Measurements from ENCODE around the gene BAG2.

DNA sequence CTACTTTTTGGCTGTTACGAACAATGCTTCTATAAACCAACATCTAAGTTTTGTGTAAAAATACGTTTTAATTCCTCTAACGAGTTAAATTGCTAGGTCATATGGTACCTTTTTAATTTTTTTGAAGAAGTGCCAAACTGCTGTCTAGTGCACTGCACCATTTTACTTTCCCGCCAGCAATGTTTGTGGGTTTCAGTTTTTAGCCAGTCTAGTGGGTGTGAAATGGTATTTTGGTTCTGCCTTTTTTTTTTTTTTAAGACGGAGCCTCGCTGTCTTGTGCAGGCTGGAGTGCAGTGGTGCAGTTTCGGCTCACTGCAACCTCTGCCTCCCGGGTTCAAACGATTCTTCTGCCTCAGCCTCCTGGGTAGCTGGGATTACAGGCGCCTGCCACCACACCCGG, 34.1 kb upstream of the BAG2 start:
- TF ChIP-seq, protein P1, sequence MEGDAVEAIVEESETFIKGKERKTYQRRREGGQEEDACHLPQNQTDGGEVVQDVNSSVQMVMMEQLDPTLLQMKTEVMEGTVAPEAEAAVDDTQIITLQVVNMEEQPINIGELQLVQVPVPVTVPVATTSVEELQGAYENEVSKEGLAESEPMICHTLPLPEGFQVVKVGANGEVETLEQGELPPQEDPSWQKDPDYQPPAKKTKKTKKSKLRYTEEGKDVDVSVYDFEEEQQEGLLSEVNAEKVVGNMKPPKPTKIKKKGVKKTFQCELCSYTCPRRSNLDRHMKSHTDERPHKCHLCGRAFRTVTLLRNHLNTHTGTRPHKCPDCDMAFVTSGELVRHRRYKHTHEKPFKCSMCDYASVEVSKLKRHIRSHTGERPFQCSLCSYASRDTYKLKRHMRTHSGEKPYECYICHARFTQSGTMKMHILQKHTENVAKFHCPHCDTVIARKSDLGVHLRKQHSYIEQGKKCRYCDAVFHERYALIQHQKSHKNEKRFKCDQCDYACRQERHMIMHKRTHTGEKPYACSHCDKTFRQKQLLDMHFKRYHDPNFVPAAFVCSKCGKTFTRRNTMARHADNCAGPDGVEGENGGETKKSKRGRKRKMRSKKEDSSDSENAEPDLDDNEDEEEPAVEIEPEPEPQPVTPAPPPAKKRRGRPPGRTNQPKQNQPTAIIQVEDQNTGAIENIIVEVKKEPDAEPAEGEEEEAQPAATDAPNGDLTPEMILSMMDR (IDR thresholded peaks at IDR 0.05; ENCODE audit: insufficient read depth, low read length, poor library complexity, severe bottlenecking): no peak
- no peak for TF ChIP-seq EZH2phosphoT487 (conservative IDR thresholded peaks at IDR 0.05; ENCODE audit: low read length)
